GM18907 (cell line): ENCODE data around the gene ZNF625.

Source experiments
- ATAC-seq: cut with Tn5 transposase; IDR thresholded peaks from one replicate; pipeline ENCODE4 v1.9.1; 2021; ENCODE audit warnings: mild to moderate bottlenecking, moderate library complexity; ENCODE audit not compliant: unreplicated experiment

ZNF625 gene

GRCh38 chr19:12156223-12157058 is at the start of gene ZNF625:
ZNF625 (minus strand) TSS chr19:12156734; CDS start chr19:12156558, 176 bp downstream.
- peak; percentile 73 for ATAC-seq

- ATAC-seq, result no peak
Observed at GRCh38 chr19:12205296-12205695, 48.8 kb upstream of the ZNF625 start.

- ATAC-seq, result no peak
Observed at GRCh38 chr19:12202250-12202649, 45.7 kb upstream of the ZNF625 start.

DNA sequence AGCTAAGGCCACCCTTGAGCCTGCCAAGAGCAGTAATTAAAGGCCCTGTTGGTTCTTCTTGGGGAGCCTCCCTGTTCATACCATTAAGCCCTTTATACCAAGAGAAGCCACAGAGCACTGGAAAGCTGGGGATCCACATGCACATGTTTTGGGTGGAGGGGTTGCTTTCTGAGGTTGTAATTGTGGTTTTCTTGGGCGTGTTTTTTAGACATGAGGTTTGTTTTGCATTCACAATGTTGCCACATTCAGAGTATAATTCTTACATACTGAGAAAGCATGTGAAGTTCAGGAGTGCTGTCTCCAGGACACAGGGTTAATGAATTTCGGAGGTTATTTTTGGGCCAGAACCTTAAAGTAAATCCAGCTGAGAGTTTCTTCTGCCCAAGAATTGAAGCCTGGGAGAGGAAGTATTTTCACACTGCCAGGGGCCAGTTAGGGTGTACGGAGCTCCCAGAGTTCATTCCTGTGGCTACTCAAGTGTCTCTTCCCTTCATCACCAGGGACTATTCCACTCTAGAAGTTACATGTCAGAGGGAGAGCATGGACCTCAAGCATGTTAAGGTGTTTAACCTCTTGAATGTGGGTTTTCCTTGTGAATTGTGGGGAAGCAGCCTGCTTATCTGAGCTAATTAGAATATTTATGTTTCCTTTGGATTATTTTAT is 43.4 kb upstream of the ZNF625 start:
- ATAC-seq, result no peak

- ATAC-seq, result no peak
Observed at GRCh38 chr19:12198136-12198535, 41.6 kb upstream of the ZNF625 start.

DNA sequence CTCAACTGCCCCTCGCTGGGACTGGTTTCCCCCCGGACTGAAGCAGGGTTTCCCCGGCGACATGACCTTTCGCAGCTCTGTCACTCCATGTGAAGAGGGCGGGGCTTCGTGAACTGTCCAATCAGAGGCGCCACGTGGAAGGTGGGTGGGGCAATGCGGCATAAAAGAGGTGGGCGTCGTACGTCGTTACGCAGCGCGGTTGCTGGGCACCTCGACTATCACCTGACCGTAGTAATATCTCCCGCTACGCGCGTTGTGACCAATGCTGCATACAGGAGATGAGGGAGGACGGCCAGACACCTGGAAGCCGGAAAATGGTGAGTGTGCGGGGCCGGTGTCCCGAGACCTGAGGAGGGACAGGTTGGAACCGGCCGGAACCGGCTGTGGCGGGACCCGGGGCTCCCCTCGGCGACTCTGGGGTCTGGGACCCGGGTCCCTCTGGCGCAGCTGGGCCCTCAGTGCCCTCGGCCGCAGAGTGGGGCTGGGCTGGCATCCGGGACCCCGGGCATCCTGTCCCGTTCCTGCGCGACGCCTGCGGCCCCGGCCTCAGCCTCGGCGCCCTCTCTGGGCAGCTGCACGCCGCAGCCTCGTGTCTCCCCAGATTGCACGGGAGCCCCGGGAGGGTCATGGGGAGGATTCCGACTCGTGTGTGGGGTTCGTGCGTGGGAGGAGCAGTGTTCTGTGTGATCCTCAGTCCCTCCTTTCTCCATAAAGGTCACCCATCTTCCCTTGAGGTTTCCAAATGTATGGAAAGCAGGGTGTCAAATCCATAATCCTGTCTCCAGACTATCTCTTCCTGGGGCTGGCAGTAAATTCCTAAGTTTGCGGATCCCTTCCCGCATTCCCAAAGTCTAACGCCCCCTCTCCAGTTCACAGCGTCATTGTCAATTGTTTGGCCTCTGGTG is 38.5 kb upstream of the ZNF625 start:
- no peak for ATAC-seq

DNA sequence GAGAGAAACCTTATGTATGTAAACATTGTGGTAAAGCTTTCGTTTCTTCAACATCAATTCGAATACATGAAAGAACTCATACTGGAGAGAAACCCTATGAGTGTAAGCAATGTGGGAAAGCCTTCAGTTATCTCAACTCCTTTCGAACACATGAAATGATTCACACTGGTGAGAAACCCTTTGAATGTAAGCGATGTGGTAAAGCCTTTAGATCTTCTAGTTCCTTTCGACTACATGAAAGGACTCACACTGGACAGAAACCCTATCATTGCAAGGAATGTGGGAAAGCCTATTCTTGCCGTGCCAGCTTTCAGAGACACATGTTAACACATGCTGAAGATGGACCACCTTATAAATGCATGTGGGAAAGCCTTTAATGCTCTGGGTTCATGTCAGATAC is 31.1 kb upstream of the ZNF625 start:
- ATAC-seq, result no peak

DNA sequence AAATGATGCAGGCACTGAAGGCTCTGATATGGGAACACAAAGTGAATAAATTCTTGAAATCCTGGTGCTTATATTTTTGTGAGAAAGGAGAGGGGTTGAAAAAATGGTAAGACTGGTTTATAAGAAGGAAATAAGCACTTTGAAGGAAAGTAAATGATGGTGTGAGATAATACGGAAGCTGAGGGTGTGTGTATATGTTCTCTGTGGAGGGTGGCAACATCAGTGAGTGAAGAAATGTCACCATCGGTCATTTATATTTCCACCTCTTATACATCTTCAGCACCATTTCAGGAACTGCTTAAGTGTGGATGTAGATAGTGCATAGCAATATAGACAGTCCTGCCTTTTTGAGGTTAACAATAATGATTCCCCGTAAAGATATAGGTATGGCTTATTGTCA is 23.8 kb upstream of the ZNF625 start:
- no peak for ATAC-seq

GRCh38 chr19:12166626-12167025 is 10.1 kb upstream of the ZNF625 start:
- no peak for ATAC-seq

GRCh38 chr19:12163826-12164225 is 7.3 kb upstream of the ZNF625 start:
- ATAC-seq, result no peak

DNA sequence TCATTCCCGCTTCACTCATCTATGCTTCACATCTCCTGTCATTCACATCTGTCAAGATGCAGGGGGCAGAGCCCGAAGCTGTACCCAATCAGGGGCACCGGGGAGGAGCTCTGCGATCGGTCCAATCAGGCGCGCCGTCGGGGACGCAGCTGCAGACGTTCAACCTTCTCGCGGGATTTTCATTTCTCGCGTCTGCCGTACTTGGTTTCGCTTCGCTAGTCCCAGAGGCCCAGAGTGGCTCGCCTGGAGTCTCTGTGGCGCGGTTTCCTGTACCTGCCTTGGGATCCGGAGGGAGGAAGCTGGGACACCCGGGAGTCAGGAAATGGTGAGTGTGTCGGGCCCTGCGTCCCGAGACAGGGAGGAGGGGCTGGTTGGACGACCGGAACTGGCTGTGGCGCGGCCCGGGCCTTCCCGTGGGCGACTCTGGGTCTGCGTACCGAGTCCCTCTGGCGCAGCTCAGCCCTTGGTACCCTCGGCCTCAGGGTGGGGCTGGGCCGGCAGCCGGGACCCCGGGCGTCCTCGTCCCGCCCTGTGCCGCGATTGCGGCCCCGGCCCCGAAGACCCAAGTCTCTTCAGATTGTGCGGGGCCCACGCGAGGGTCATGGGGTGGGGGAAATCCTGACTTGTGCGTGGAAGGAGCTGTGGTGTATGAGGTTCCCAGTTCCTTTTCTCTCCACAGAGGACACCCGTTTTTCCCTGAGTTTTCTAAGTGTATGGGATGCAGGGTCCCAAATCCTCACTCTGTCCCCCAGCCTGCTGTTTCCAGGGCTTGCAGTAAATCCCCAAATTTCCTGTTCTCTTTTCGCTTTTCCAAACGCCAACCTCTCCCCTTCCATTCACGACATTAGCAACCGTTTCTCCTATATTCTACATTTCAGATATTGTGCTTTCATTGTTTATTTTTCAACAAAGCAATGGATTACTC is 6.6 kb upstream of the ZNF625 start, which contains the start of gene ZNF136:
Gene ZNF136 (plus strand): TSS at position 215 of the 925 bp plus-strand sequence. CDS start 108 bp downstream, at position 323.
- ATAC-seq, result peak; percentile 91

GRCh38 chr19:12162513-12162881 is 6.0 kb upstream of the ZNF625 start:
- ATAC-seq, result no peak

GRCh38 chr19:12159773-12160414 is 3.4 kb upstream of the ZNF625 start:
- ATAC-seq, result no peak

DNA sequence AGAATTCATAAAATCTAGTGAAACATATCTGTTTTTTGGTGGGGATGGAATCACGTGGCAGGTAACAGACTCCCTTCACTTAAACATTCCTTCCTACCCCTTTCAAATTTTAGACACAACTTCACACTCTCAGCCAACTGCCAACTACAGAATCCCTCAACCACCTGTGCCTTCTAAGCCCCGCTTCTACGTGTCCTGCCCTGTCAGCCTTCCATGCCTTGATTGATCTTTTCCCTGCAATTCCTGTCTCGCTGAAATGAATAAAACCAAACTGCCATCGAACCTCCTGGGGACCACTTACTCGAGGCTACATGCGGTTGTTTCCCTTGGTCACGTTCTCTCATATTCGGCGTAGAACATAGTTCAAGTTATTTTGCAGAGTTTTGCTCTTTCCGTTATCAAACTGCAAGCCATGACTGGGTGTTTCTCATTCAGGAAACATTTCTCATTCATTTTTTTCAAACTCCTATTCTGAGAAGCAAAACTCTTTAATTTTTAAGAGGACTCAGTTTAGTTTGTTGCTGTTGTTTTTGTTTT is 1.1 kb downstream of the ZNF625 start:
- ATAC-seq, result no peak

DNA sequence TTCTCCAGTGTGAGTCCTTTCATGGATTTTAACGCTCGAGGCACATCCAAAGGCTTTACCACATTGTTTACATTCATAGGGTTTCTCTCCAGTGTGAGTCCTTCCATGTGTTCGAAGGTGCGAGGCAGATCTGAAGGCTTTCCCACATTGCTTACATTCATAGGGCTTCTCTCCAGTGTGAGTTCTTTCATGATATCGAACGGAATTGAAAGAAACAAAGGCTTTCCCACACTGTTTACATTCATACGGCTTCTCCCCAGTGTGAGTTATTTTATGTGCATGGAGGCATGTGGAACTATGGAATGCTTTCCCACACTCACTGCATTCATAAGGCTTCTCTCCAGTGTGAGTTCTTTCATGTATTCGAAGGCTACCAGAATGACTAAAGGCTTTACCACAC is 11.2 kb downstream of the ZNF625 start:
- ATAC-seq, result no peak

GRCh38 chr19:12141405-12141736 is 15.2 kb downstream of the ZNF625 start:
- no peak for ATAC-seq

DNA sequence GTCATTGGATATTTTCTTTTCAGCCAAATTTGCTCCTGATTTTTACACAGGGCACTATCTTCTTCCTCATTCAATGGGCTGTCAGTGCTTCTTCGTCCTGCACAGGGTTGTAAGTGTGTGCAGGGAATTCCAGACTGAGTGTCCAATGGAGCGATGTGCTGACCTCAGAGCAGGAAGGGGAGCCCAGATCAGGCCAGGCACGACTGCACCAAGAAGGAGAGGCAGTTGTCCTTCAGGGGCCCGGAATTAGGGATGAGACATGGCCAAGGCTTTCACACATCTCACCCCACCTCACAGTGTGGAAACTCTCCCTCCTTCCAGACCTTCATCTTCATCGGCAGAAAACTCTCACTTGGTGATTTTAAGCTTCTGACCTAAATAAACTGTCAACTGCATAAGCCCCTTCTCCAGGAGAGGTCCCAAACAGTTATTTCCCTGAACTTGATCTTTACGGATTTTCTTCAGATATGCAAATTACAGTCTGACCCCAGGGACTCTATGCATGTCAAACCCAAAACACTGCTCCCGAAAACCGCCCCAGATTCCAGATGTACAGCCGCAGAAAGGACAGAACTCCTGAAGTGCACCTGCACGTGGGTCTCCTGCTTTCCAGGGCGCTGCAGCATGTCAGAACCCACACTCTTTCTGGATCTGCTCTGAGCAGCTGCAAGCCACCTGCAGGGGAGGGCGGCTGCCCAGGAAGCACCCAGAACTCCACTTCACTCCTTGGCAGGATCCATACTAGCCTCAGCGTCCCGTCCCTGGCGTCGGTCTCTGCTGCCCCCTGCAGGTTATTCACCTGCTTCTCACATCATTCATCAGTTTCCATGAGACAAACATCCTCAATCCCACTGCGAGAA is 15.8 kb downstream of the ZNF625 start:
- peak; percentile 46 for ATAC-seq

DNA sequence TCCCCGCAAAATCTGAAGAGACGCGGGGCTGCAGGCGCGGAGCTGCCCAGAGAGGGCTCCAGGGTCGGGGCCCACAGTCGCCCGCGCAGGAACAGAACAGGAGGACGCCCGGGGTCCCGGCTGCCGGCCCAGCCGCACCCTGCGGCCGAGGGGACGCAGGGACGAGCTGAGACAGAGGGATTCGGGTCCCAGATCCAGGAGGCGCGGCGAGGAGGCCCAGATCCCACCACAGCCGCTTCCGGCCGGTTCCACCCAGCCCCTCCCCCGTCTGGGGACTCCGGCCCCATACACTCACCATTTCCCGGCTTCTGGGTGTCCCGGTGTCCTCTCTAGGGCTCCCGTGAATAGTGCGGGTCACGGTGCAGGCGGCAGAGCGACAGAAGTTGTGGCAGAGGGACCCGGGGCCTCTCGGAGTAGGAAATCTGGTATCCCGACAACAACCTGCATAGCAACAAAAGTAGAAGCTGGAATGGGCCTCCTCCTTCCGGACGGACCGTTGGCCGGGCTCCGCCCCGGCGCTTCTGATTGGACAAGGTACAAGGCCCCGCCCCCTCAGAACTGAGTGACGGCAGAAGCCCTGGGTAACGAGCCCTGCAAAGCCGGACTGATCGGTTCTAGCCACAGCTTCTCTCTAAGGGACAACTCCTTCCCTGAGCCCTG is 16.5 kb downstream of the ZNF625 start, which contains the start of gene ZNF20:
Gene ZNF20 (minus strand): TSS at position 466 of the 660 bp plus-strand sequence. CDS start 168 bp downstream, at position 298.
- ATAC-seq, result peak; percentile 89
